ENCODE results near the gene CNKSR3.
"Not testable (repeated sequence)": the region's sequence is repeated elsewhere in the genome, so short reads cannot be mapped to it uniquely, and the experiment has no call there.

Gene CNKSR3

GRCh38 chr6:154515826-154516225, 5.3 kb upstream of the CNKSR3 start:
- Histone ChIP-seq H3K36me3 (replicated peaks; ENCODE audit: low read depth, low read length) (no peaks in the 10 kb centered on the region), H3K4me3 (ENCODE audit: low read length) (no peak overlapping the region), H3K4me2 (ENCODE audit: low read length) (no peak overlapping the region), H2AFZ (ENCODE audit: low read depth, low read length) (no peak overlapping the region), H3K9ac (ENCODE audit: low read length) (no peak overlapping the region), H3K27me3 (ENCODE audit: low read depth, low read length) (0 out of 2 replicates have a peak, but pooled peaks cover 2% of the 10 kb centered on the region), H3K4me1 (ENCODE audit: low read length) (no peaks in the 10 kb centered on the region), H3K27ac (ENCODE audit: low read length) (no peak overlapping the region), H3K79me2 (ENCODE audit: low read length) (no peaks in the 10 kb centered on the region), H4K20me1 (ENCODE audit: insufficient read depth, low read length) (no peaks in the 10 kb centered on the region), H3K9me3 (ENCODE audit: insufficient read depth, low read length) (no peaks in the 10 kb centered on the region)
- TF ChIP-seq CTCF (IDR thresholded peaks at IDR 0.05; ENCODE audit: low read depth, low read length) (no peak), EZH2phosphoT487 (IDR thresholded peaks at IDR 0.05; ENCODE audit: low read depth) (no peak)

DNA sequence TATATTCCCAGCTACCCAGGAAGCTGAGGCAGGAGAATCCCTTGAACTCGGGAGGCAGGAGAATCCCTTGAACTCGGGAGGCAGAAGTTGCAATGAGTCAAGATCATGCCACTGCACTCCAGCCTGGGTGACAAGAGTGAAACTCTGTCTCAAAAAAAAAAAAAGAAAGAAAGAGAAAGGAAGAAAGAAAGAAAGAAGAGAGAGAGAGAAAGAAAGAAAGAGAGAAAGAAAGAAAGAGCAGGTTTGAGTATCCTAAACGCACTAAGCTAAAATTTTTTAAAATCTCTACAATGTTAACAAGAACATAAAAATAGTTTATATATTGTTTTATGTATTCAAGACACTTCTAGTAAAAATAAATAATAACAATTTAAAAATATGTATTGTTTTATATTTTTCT, 4.6 kb upstream of the CNKSR3 start:
- H3K4me1 ChIP-seq (ENCODE audit: low read length); H3K9me3 ChIP-seq (ENCODE audit: insufficient read depth, low read length); H2AFZ ChIP-seq (ENCODE audit: low read depth, low read length); H3K9ac ChIP-seq (ENCODE audit: low read length); H3K4me3 ChIP-seq (ENCODE audit: low read length); H3K79me2 ChIP-seq (ENCODE audit: low read length); H3K27me3 ChIP-seq (ENCODE audit: low read depth, low read length); H3K4me2 ChIP-seq (ENCODE audit: low read length); H3K36me3 ChIP-seq (replicated peaks; ENCODE audit: low read depth, low read length); H4K20me1 ChIP-seq (ENCODE audit: insufficient read depth, low read length); H3K27ac ChIP-seq (ENCODE audit: low read length): not testable (repeated sequence)

- H3K27ac ChIP-seq (ENCODE audit: low read length), result no peak overlapping the region
- no peaks in the 10 kb centered on the region for H3K36me3 ChIP-seq (replicated peaks; ENCODE audit: low read depth, low read length)
- no peak for TF ChIP-seq EZH2phosphoT487 (IDR thresholded peaks at IDR 0.05; ENCODE audit: low read depth)
- TF ChIP-seq CTCF (IDR thresholded peaks at IDR 0.05; ENCODE audit: low read depth, low read length), result no peak
Observed at GRCh38 chr6:154514481-154514880, 4.0 kb upstream of the CNKSR3 start.

GRCh38 chr6:154513601-154514320, 3.3 kb upstream of the CNKSR3 start:
- H3K36me3 ChIP-seq (replicated peaks; ENCODE audit: low read depth, low read length), result no peaks in the 10 kb centered on the region
- H3K27ac ChIP-seq (ENCODE audit: low read length), result no peak overlapping the region
- H3K4me2 ChIP-seq (ENCODE audit: low read length), result no peak overlapping the region
- H3K27me3 ChIP-seq (ENCODE audit: low read depth, low read length), result no peaks in the 10 kb centered on the region
- no peak for TF ChIP-seq CTCF (IDR thresholded peaks at IDR 0.05; ENCODE audit: low read depth, low read length)
- TF ChIP-seq EZH2phosphoT487 (IDR thresholded peaks at IDR 0.05; ENCODE audit: low read depth), result no peak
- no peaks in the 10 kb centered on the region for H3K79me2 ChIP-seq (ENCODE audit: low read length)
- H3K4me1 ChIP-seq (ENCODE audit: low read length), result no peaks in the 10 kb centered on the region
- no peaks in the 10 kb centered on the region for H4K20me1 ChIP-seq (ENCODE audit: insufficient read depth, low read length)
- H3K4me3 ChIP-seq (ENCODE audit: low read length), result no peak overlapping the region
- no peak overlapping the region for H2AFZ ChIP-seq (ENCODE audit: low read depth, low read length)
- H3K9ac ChIP-seq (ENCODE audit: low read length), result no peak overlapping the region
- H3K9me3 ChIP-seq (ENCODE audit: insufficient read depth, low read length), result no peaks in the 10 kb centered on the region

More at GRCh38 chr6:154514481-154514880, 4.0 kb upstream of the CNKSR3 start:
- Histone ChIP-seq H4K20me1 (ENCODE audit: insufficient read depth, low read length) (no peaks in the 10 kb centered on the region), H2AFZ (ENCODE audit: low read depth, low read length) (no peak overlapping the region), H3K79me2 (ENCODE audit: low read length) (no peaks in the 10 kb centered on the region), H3K9me3 (ENCODE audit: insufficient read depth, low read length) (no peaks in the 10 kb centered on the region), H3K4me2 (ENCODE audit: low read length) (no peak overlapping the region), H3K4me3 (ENCODE audit: low read length) (no peak overlapping the region), H3K4me1 (ENCODE audit: low read length) (no peaks in the 10 kb centered on the region), H3K9ac (ENCODE audit: low read length) (no peak overlapping the region), H3K27me3 (ENCODE audit: low read depth, low read length) (no peaks in the 10 kb centered on the region)

Measured in OCI-LY3 (cell line).